ENCODE results near the gene OSGIN1. TPM values are rescaled to one million over a fixed set of nuclear protein-coding genes. Genes with fewer than 3 reads are reported as not detected.

Gene OSGIN1
- polyA plus RNA-seq, 1 experiment, result 6.2 TPM

GRCh38 chr16:83973581-83974385 is 20.7 kb downstream of the OSGIN1 start:
- ChIA-PET CTCF (no interaction called here), POLR2A (no interaction called here)
- H3K4me3 ChIP-seq (ENCODE audit: low read depth, low read length), result no peak overlapping the region
- H3K27me3 ChIP-seq (ENCODE audit: control insufficient read depth, insufficient read depth, low read length), result peaks cover 29% of the 10 kb centered on the region
- no peak for DNase-seq (ENCODE audit: low read depth, low spot score)
- no peak for TF ChIP-seq CTCF (IDR thresholded peaks at IDR 0.05; ENCODE audit: low read depth, low read length)
- H3K9me3 ChIP-seq (ENCODE audit: control insufficient read depth, insufficient read depth, low read length), result peaks cover 13% of the 10 kb centered on the region
- no peak overlapping the region for H3K27ac ChIP-seq (ENCODE audit: low read depth, low read length)

GRCh38 chr16:83974475-83974874 is 21.4 kb downstream of the OSGIN1 start:
- ChIA-PET POLR2A (no interaction called here), CTCF (no interaction called here)
- Histone ChIP-seq H3K4me3 (ENCODE audit: low read depth, low read length) (no peak overlapping the region), H3K27me3 (ENCODE audit: control insufficient read depth, insufficient read depth, low read length) (peaks cover 27% of the 10 kb centered on the region), H3K27ac (ENCODE audit: low read depth, low read length) (no peak overlapping the region), H3K9me3 (ENCODE audit: control insufficient read depth, insufficient read depth, low read length) (peaks cover 13% of the 10 kb centered on the region)
- DNase-seq (ENCODE audit: low read depth, low spot score), result no peak
- TF ChIP-seq CTCF (IDR thresholded peaks at IDR 0.05; ENCODE audit: low read depth, low read length), result no peak

- ChIA-PET CTCF (interaction anchor here (1.1 kb wide), 1 partner anchor 90 kb away, joined by 4 read pairs; no protein-coding TSS in a partner anchor), POLR2A (no interaction called here)
- Histone ChIP-seq H3K27me3 (ENCODE audit: control insufficient read depth, insufficient read depth, low read length) (peaks cover 17% of the 10 kb centered on the region), H3K9me3 (ENCODE audit: control insufficient read depth, insufficient read depth, low read length) (peaks cover 13% of the 10 kb centered on the region), H3K27ac (ENCODE audit: low read depth, low read length) (no peak overlapping the region), H3K4me3 (ENCODE audit: low read depth, low read length) (no peak overlapping the region)
- no peak for TF ChIP-seq CTCF (IDR thresholded peaks at IDR 0.05; ENCODE audit: low read depth, low read length)
- no peak for DNase-seq (ENCODE audit: low read depth, low spot score)
These were observed 22.7 kb downstream of the OSGIN1 start for GRCh38 chr16:83975590-83976260.

- Histone ChIP-seq H3K4me3 (ENCODE audit: low read depth, low read length) (no peak overlapping the region), H3K9me3 (ENCODE audit: control insufficient read depth, insufficient read depth, low read length) (peaks cover 13% of the 10 kb centered on the region), H3K27me3 (ENCODE audit: control insufficient read depth, insufficient read depth, low read length) (peaks cover 19% of the 10 kb centered on the region), H3K27ac (ENCODE audit: low read depth, low read length) (no peak overlapping the region)
- CTCF ChIA-PET, result interaction anchor here (1.1 to 3.1 kb wide), 3 partner anchors 86 to 89 kb away, joined by 4 to 14 read pairs (median 6); no protein-coding TSS in a partner anchor
- POLR2A ChIA-PET, result no interaction called here
- no peak for TF ChIP-seq CTCF (IDR thresholded peaks at IDR 0.05; ENCODE audit: low read depth, low read length)
- no peak for DNase-seq (ENCODE audit: low read depth, low spot score)
These were observed 24.2 kb downstream of the OSGIN1 start for GRCh38 chr16:83977056-83977815.
